Camera-type eye (tissue), 1 donor: ENCODE measurements around the gene SBK1. TPM values are rescaled to one million over a fixed set of nuclear protein-coding genes. Genes with fewer than 3 reads are reported as not detected.

ENCODE experiments used
- total RNA-seq: library from RNA; depleted of rRNA; stranded (reverse); fragments of >200 nt; gene quantifications from one replicate; pipeline ENCODE4 v1.2.3, GENCODE V29; 2014

Gene SBK1
- total RNA-seq: 19.0 TPM

GRCh38 chr16:28291651-28292626 is at the start of gene SBK1:
Gene SBK1, plus strand, starts transcription at chr16:28292525. Its CDS starts 24,867 bp downstream, at chr16:28317392.

DNA sequence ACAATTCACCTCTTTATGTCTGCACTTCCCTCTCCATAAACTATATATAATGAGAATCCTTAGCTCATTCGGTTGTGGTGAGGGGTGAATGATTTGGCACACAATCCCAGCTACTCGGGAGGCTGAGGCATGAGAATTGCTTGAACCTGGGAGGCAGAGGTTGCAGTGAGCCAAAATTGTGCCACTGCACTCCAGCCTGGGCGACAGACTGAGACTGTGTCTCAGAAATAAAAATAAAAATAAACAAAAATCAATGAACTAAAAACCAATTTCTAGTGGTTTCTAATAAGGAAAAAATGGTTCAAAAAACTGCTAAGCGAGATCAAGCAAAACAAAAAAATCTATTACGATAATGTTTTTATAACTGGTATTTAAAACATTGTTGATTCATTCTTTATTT is 71.1 kb downstream of the SBK1 start, which contains the start of gene NPIPB6:
Gene NPIPB6, minus strand, starts transcription at position 101 of the 400 bp plus-strand sequence. CDS start 686 bp downstream, outside the sequence.

Other genes with a start within 250 kb of the SBK1 start
- 5.1 TPM for gene GSG1L, start 228.8 kb upstream of the SBK1 start, total RNA-seq
- 78.5 TPM for gene XPO6, start 80.6 kb upstream of the SBK1 start, total RNA-seq
- gene NPIPB6, start 71.0 kb downstream of the SBK1 start, total RNA-seq: 11.4 TPM
- 65.0 TPM for gene EIF3CL, start 111.3 kb downstream of the SBK1 start, total RNA-seq
- gene NPIPB7, start 179.8 kb downstream of the SBK1 start, total RNA-seq: not detected
- gene CLN3, start 199.5 kb downstream of the SBK1 start, total RNA-seq: 17.1 TPM
- 0.60 TPM for gene APOBR, start 202.1 kb downstream of the SBK1 start, total RNA-seq
- not detected for gene IL27, start 214.3 kb downstream of the SBK1 start, total RNA-seq
- 2.5 TPM for gene NUPR1, start 246.4 kb downstream of the SBK1 start, total RNA-seq